Measurements from ENCODE around the gene RBM33. TPM values are rescaled to one million over a fixed set of nuclear protein-coding genes. Genes with fewer than 3 reads are reported as not detected.

Gene RBM33
- total and polyA plus RNA-seq, 2 of the 13 experiments (the other 11 are each of a cell fraction or from before 2014, with no cell fraction given) = 12.4 to 28.9 TPM

DNA sequence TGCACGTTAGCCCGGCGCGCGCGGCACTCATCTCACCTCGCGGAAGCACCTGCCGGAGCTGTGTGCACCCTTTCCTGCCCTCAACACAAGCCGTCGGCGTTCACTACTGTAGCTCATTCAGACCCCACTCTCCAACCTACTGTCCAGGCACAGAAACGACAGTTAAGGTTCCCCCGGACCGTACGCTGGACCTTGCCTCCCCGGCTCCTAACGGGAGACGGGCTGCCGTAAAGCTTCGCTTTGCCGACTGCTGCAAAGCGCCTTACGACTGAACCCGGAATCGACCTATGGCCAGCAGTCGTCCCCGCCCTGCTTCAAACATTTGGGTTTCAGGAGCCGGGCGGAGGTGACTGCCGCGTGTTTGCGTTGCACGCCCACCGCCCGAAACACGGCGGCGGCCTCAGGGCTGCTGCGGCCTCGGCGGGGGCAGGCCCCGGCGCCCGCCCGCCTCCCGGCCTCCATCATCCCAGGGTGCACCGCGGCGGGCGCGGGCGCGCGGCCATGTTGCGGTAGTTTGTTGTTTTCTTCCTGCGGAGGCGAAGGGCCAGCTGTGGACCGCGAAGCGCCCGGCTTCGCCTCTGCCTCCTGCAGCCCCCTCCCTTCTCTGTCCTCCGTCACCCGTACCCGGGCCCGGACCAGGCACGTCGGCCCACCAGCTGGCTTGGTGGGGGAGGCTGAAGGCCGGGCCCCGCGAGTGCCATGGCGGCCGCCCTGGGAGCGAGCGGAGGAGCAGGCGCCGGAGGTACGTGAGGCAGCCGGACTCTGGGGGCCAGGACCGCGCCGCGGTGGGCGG lies at the start of gene RBM33 (continued):
- TF ChIP-seq, protein P1, sequence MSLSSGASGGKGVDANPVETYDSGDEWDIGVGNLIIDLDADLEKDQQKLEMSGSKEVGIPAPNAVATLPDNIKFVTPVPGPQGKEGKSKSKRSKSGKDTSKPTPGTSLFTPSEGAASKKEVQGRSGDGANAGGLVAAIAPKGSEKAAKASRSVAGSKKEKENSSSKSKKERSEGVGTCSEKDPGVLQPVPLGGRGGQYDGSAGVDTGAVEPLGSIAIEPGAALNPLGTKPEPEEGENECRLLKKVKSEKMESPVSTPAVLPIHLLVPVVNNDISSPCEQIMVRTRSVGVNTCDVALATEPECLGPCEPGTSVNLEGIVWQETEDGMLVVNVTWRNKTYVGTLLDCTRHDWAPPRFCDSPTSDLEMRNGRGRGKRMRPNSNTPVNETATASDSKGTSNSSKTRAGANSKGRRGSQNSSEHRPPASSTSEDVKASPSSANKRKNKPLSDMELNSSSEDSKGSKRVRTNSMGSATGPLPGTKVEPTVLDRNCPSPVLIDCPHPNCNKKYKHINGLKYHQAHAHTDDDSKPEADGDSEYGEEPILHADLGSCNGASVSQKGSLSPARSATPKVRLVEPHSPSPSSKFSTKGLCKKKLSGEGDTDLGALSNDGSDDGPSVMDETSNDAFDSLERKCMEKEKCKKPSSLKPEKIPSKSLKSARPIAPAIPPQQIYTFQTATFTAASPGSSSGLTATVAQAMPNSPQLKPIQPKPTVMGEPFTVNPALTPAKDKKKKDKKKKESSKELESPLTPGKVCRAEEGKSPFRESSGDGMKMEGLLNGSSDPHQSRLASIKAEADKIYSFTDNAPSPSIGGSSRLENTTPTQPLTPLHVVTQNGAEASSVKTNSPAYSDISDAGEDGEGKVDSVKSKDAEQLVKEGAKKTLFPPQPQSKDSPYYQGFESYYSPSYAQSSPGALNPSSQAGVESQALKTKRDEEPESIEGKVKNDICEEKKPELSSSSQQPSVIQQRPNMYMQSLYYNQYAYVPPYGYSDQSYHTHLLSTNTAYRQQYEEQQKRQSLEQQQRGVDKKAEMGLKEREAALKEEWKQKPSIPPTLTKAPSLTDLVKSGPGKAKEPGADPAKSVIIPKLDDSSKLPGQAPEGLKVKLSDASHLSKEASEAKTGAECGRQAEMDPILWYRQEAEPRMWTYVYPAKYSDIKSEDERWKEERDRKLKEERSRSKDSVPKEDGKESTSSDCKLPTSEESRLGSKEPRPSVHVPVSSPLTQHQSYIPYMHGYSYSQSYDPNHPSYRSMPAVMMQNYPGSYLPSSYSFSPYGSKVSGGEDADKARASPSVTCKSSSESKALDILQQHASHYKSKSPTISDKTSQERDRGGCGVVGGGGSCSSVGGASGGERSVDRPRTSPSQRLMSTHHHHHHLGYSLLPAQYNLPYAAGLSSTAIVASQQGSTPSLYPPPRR (CRISPR knock-in tag; IDR thresholded peaks at IDR 0.05; ENCODE audit: borderline replicate concordance) = peak; percentile 13; the same call in 1 of the 2 replicates
- TF ChIP-seq PRDM4 (CRISPR knock-in tag; IDR thresholded peaks at IDR 0.05; ENCODE audit: borderline replicate concordance) (no peak), SKI (IDR thresholded peaks at IDR 0.05; ENCODE audit: partially characterized antibody) (no peak), YEATS4 (CRISPR knock-in tag; IDR thresholded peaks at IDR 0.05; ENCODE audit: borderline replicate concordance) (peak; percentile 94), FOSL1 (CRISPR knock-in tag; IDR thresholded peaks at IDR 0.05; ENCODE audit: borderline replicate concordance) (peak; percentile 15; the same call in 1 of the 2 replicates), POLR2AphosphoS5 (IDR thresholded peaks at IDR 0.05; ENCODE audit: low read depth, low read length) (peak; percentile 92), CEBPZ (IDR thresholded peaks at IDR 0.05; ENCODE audit: low read length) (no peak), ZNF720 (CRISPR knock-in tag; IDR thresholded peaks at IDR 0.05) (no peak), DDIT3 (CRISPR knock-in tag; IDR thresholded peaks at IDR 0.05) (no peak), ZNF557 (CRISPR knock-in tag; IDR thresholded peaks at IDR 0.05) (no peak), ZNF468 (CRISPR knock-in tag; IDR thresholded peaks at IDR 0.05) (no peak)
- TF ChIP-seq, protein P2, sequence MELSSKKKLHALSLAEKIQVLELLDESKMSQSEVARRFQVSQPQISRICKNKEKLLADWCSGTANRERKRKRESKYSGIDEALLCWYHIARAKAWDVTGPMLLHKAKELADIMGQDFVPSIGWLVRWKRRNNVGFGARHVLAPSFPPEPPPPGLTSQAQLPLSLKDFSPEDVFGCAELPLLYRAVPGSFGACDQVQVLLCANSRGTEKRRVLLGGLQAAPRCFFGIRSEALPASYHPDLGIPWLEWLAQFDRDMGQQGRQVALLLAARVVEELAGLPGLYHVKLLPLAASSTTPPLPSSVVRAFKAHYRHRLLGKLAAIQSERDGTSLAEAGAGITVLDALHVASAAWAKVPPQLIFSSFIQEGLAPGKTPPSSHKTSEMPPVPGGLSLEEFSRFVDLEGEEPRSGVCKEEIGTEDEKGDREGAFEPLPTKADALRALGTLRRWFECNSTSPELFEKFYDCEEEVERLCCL (CRISPR knock-in tag; IDR thresholded peaks at IDR 0.05; ENCODE audit: borderline replicate concordance) = no peak
